WTC11 (cell line): ENCODE data around the gene BEST4. TPM values are rescaled to one million over a fixed set of nuclear protein-coding genes. Genes with fewer than 3 reads are reported as not detected.

Experiments
- ATAC-seq: fragments of 200-7000 bp; cut with Tn5 transposase; 2 replicates; pipeline ENCODE4 v1.10.0; 2021; ENCODE audit warnings: mild to moderate bottlenecking, moderate library complexity
- CTCF ChIA-PET: fragments of 300-600 bp; sonication (Branson Sonifier 250); formaldehyde crosslinking; loops from one replicate; lab custom pipeline; 2021; ENCODE audit warnings: antibody characterized with exemption; lab: Charles Lee
- POLR2A ChIA-PET: fragments of 350-600 bp; sonication (Branson Sonifier 250); formaldehyde crosslinking; loops from one replicate; lab custom pipeline; 2021; ENCODE audit warnings: antibody characterized with exemption; lab: Charles Lee
- DNase-seq: peaks from one replicate; pipeline ENCODE4 v3.0.0; 2021; ENCODE audit warnings: low spot score
- H3K27ac Mint-ChIP-seq: 2 replicates; pipeline ENCODE4 v1.8.0; 2021; ENCODE audit warnings: mixed read lengths
- H3K27me3 Mint-ChIP-seq: 2 replicates; pipeline ENCODE4 v1.8.0; 2021; ENCODE audit warnings: low read depth, mild to moderate bottlenecking, moderate library complexity, mixed read lengths
- H3K36me3 Mint-ChIP-seq: 2 replicates; pipeline ENCODE4 v1.8.0; 2021; ENCODE audit warnings: mixed read lengths
- H3K4me1 Mint-ChIP-seq: 2 replicates; pipeline ENCODE4 v1.8.0; 2022; ENCODE audit warnings: mixed read lengths
- H3K4me3 Mint-ChIP-seq: 2 replicates; pipeline ENCODE4 v1.8.0; 2021; ENCODE audit warnings: mild to moderate bottlenecking, moderate library complexity, mixed read lengths
- H3K9me3 Mint-ChIP-seq: 2 replicates; pipeline ENCODE4 v1.8.0; 2021; ENCODE audit warnings: mixed read lengths
- ATF1 ChIP-seq: sonication (generic); formaldehyde crosslinking; IDR thresholded peaks from 2 replicates; pipeline ENCODE4 v1.8.1; 2023; ENCODE audit warnings: mild to moderate bottlenecking, moderate library complexity, missing genetic modification reagents
- CREM ChIP-seq: sonication (generic); formaldehyde crosslinking; IDR thresholded peaks from 2 replicates; pipeline ENCODE4 v1.8.1; 2022; ENCODE audit warnings: mild to moderate bottlenecking, missing genetic modification reagents, moderate library complexity
- ELF4 ChIP-seq: sonication (generic); formaldehyde crosslinking; IDR thresholded peaks from 2 replicates; pipeline ENCODE4 v1.8.1; 2022; ENCODE audit warnings: low read depth, mild to moderate bottlenecking, moderate library complexity, missing genetic modification reagents
- FOXK1 ChIP-seq: sonication (generic); formaldehyde crosslinking; IDR thresholded peaks from 2 replicates; pipeline ENCODE4 v1.8.0; 2022; ENCODE audit warnings: mild to moderate bottlenecking, moderate library complexity, missing genetic modification reagents
- HMGA2 ChIP-seq: fragments of 250-450 bp; sonication (Bioruptor Pico); IDR thresholded peaks from 2 replicates; pipeline ENCODE4 v1.4.0; 2021; ENCODE audit warnings: mild to moderate bottlenecking, moderate library complexity
- JAZF1 ChIP-seq: fragments of 250-450 bp; sonication (Bioruptor Pico); IDR thresholded peaks from 2 replicates; pipeline ENCODE4 v1.9.0; 2021; ENCODE audit warnings: moderate library complexity, mild to moderate bottlenecking, inconsistent platforms
- ZNF121 ChIP-seq: sonication (generic); formaldehyde crosslinking; IDR thresholded peaks from 2 replicates; pipeline ENCODE4 v1.8.0; 2023; ENCODE audit warnings: missing genetic modification reagents
- total RNA-seq: library from RNA; stranded (reverse); gene quantifications from 3 replicates; pipeline ENCODE4 v1.2.3, GENCODE V29; 2021
- TF ChIP-seq, protein P1 (sequence below): sonication (generic); formaldehyde crosslinking; IDR thresholded peaks from 2 replicates; pipeline ENCODE4 v1.8.0; 2023; ENCODE audit warnings: missing genetic modification reagents, mild to moderate bottlenecking, borderline replicate concordance
- TF ChIP-seq, protein P2 (sequence below): fragments of 200-600 bp; IDR thresholded peaks from 2 replicates; pipeline ENCODE4 v1.8.0; 2022; ENCODE audit warnings: antibody characterized with exemption
- TF ChIP-seq, protein P3 (sequence below): sonication (generic); formaldehyde crosslinking; IDR thresholded peaks from 2 replicates; pipeline ENCODE4 v1.8.0; 2022; ENCODE audit warnings: mild to moderate bottlenecking, missing genetic modification reagents
- TF ChIP-seq, protein P4 (sequence below): fragments of 250-450 bp; sonication (Bioruptor Pico); IDR thresholded peaks from 2 replicates; pipeline ENCODE4 v2.1.2; 2022; ENCODE audit warnings: mild to moderate bottlenecking, moderate library complexity
- TF ChIP-seq, protein P5 (sequence below): sonication (generic); formaldehyde crosslinking; IDR thresholded peaks from 2 replicates; pipeline ENCODE4 v1.8.1; 2022; ENCODE audit warnings: mild to moderate bottlenecking, moderate library complexity, missing genetic modification reagents
- TF ChIP-seq, protein P6 (sequence below): sonication (generic); formaldehyde crosslinking; IDR thresholded peaks from 2 replicates; pipeline ENCODE4 v1.8.0; 2022; ENCODE audit warnings: mild to moderate bottlenecking, missing genetic modification reagents
- TF ChIP-seq, protein P7 (sequence below): sonication (generic); formaldehyde crosslinking; IDR thresholded peaks from 2 replicates; pipeline ENCODE4 v1.8.1; 2023; ENCODE audit warnings: mild to moderate bottlenecking, missing genetic modification reagents, borderline replicate concordance
- TF ChIP-seq, protein P8 (sequence below): sonication (generic); formaldehyde crosslinking; IDR thresholded peaks from 2 replicates; pipeline ENCODE4 v1.8.0; 2022; ENCODE audit warnings: mild to moderate bottlenecking, missing genetic modification reagents

BEST4 gene
- total RNA-seq, 1 experiment from 2014 or later, result 1.6 TPM

DNA sequence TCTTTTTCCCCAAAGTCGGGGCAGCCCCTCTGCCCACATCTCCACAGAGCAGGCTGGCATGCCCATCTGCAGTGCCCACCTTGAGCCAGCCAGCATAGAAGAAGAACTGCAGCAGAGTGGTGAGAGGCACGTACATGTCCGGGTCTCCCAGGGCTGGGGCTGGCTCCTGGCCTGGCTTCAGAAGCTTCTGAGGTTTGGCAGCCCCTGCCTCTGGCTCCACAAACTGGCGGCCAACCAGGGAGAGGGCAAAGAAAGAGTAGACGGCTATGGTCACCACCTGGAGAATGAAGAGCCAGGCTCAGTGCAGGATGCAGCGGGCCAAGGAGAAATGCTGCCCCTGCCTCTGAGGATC is 3.0 kb downstream of the BEST4 start:
- ChIA-PET POLR2A (interaction anchor here (0.7 to 2.7 kb wide), 6 partner anchors 9 to 63 kb away, joined by 3 to 19 read pairs (median 6); partner anchors contain the start of genes PLK3 and RPS8), CTCF (interaction anchor here (0.6 to 3.3 kb wide), 18 partner anchors 8 to 234 kb away, joined by 3 to 21 read pairs (median 4); partner anchors contain the start of genes BTBD19, HECTD3, PLK3 and RNU5D-1)
- no peak for ATAC-seq

DNA sequence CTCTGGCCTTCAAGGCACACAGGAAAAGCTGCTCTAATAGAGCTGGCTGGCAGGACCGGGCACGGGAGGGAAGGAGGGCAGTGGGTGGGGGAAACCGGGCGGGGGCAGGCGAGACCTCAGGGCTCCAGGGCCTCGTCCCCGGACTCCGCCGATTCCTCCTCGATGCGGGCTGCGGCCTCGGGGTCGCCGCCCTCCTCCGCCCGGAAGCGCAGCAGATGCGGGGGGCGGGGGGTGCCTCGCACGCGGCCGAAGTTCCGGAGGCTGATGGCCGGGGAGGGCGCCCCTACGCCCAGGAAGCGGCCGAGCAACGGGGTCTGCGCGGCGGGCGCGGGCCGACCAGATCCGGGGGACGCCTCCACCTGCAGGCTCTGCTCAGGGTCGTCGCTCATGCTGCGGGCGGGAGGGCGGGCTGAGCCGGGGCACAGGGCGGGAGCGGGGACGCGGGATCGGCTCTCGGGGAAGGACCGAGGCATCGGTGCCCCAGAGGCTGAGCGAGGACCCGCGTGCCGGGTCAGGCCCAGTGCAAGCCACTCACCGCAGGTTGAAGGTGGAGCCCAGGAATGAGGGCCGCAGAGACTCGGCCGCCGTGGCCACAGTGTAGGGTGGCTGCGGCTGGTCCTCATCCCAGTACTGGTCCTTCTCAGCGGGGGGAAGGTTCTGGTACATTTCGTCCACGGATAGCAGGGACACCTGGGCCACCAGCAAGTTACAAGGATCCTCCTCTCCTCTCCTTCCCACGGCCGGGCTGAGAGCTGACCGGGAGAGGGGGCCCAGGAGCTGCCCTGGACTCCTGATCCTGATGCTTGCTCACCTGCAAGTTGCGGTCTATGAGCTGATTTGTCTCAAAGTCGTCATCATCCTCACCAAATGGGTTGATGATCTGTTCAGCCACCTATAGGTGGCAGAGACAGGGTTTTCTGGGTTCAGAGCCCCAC is 3.6 kb downstream of the BEST4 start:
- H3K36me3 Mint-ChIP-seq, result peaks cover 12% of the 10 kb centered on the region
- ATAC-seq (peak; percentile 19), DNase-seq (peak; percentile 64)
- CTCF ChIA-PET, result interaction anchor here (0.6 to 3.3 kb wide), 21 partner anchors 9 to 228 kb away, joined by 3 to 21 read pairs (median 3); partner anchors contain the start of genes BTBD19, DYNLT4, HECTD3 and PLK3
- H3K27me3 Mint-ChIP-seq, result peaks cover 12% of the 10 kb centered on the region
- H3K4me1 Mint-ChIP-seq, result peaks cover 28% of the 10 kb centered on the region
- no peaks in the 10 kb centered on the region for H3K9me3 Mint-ChIP-seq
- H3K27ac Mint-ChIP-seq, result no peak overlapping the region
- POLR2A ChIA-PET, result interaction anchor here (0.6 to 2.7 kb wide), 10 partner anchors 9 to 845 kb away, joined by 3 to 19 read pairs (median 4); partner anchors contain the start of genes EIF2B3, PLK3 and RPS8
- H3K4me3 Mint-ChIP-seq, result peak overlapping the region; percentile 62
- TF ChIP-seq, protein P1, sequence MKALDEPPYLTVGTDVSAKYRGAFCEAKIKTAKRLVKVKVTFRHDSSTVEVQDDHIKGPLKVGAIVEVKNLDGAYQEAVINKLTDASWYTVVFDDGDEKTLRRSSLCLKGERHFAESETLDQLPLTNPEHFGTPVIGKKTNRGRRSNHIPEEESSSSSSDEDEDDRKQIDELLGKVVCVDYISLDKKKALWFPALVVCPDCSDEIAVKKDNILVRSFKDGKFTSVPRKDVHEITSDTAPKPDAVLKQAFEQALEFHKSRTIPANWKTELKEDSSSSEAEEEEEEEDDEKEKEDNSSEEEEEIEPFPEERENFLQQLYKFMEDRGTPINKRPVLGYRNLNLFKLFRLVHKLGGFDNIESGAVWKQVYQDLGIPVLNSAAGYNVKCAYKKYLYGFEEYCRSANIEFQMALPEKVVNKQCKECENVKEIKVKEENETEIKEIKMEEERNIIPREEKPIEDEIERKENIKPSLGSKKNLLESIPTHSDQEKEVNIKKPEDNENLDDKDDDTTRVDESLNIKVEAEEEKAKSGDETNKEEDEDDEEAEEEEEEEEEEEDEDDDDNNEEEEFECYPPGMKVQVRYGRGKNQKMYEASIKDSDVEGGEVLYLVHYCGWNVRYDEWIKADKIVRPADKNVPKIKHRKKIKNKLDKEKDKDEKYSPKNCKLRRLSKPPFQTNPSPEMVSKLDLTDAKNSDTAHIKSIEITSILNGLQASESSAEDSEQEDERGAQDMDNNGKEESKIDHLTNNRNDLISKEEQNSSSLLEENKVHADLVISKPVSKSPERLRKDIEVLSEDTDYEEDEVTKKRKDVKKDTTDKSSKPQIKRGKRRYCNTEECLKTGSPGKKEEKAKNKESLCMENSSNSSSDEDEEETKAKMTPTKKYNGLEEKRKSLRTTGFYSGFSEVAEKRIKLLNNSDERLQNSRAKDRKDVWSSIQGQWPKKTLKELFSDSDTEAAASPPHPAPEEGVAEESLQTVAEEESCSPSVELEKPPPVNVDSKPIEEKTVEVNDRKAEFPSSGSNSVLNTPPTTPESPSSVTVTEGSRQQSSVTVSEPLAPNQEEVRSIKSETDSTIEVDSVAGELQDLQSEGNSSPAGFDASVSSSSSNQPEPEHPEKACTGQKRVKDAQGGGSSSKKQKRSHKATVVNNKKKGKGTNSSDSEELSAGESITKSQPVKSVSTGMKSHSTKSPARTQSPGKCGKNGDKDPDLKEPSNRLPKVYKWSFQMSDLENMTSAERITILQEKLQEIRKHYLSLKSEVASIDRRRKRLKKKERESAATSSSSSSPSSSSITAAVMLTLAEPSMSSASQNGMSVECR, result 0 out of 2 replicates have a peak, but pooled peaks have one; percentile 29
- TF ChIP-seq FOXK1, result 0 out of 2 replicates have a peak, but pooled peaks have one; percentile 51
- no peak for TF ChIP-seq ATF1 (CRISPR knock-in tag)
- TF ChIP-seq, protein P2, sequence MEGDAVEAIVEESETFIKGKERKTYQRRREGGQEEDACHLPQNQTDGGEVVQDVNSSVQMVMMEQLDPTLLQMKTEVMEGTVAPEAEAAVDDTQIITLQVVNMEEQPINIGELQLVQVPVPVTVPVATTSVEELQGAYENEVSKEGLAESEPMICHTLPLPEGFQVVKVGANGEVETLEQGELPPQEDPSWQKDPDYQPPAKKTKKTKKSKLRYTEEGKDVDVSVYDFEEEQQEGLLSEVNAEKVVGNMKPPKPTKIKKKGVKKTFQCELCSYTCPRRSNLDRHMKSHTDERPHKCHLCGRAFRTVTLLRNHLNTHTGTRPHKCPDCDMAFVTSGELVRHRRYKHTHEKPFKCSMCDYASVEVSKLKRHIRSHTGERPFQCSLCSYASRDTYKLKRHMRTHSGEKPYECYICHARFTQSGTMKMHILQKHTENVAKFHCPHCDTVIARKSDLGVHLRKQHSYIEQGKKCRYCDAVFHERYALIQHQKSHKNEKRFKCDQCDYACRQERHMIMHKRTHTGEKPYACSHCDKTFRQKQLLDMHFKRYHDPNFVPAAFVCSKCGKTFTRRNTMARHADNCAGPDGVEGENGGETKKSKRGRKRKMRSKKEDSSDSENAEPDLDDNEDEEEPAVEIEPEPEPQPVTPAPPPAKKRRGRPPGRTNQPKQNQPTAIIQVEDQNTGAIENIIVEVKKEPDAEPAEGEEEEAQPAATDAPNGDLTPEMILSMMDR, result 0 out of 2 replicates have a peak, but pooled peaks have one; percentile 16
- TF ChIP-seq, protein P3, sequence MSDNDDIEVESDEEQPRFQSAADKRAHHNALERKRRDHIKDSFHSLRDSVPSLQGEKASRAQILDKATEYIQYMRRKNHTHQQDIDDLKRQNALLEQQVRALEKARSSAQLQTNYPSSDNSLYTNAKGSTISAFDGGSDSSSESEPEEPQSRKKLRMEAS (CRISPR knock-in tag), result peak; percentile 95
- TF ChIP-seq, protein P4, sequence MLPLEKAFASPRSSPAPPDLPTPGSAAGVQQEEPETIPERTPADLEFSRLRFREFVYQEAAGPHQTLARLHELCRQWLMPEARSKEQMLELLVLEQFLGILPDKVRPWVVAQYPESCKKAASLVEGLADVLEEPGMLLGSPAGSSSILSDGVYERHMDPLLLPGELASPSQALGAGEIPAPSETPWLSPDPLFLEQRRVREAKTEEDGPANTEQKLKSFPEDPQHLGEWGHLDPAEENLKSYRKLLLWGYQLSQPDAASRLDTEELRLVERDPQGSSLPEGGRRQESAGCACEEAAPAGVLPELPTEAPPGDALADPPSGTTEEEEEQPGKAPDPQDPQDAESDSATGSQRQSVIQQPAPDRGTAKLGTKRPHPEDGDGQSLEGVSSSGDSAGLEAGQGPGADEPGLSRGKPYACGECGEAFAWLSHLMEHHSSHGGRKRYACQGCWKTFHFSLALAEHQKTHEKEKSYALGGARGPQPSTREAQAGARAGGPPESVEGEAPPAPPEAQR (CRISPR knock-in tag), result no peak
- TF ChIP-seq, protein P5, sequence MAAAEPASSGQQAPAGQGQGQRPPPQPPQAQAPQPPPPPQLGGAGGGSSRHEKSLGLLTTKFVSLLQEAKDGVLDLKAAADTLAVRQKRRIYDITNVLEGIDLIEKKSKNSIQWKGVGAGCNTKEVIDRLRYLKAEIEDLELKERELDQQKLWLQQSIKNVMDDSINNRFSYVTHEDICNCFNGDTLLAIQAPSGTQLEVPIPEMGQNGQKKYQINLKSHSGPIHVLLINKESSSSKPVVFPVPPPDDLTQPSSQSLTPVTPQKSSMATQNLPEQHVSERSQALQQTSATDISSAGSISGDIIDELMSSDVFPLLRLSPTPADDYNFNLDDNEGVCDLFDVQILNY, result 0 out of 2 replicates have a peak, but pooled peaks have one; percentile 14

More for the DNA sequence above, 3.0 kb downstream of the BEST4 start:
- peaks cover 32% of the 10 kb centered on the region for H3K4me1 Mint-ChIP-seq
- no peaks in the 10 kb centered on the region for H3K9me3 Mint-ChIP-seq
- DNase-seq, result no peak
- TF ChIP-seq CREM (CRISPR knock-in tag) (no peak), ELF4 (CRISPR knock-in tag) (no peak), ZNF121 (no peak), JAZF1 (CRISPR knock-in tag) (no peak), FOXK1 (no peak), HMGA2 (CRISPR knock-in tag) (no peak)
- TF ChIP-seq, protein P6, sequence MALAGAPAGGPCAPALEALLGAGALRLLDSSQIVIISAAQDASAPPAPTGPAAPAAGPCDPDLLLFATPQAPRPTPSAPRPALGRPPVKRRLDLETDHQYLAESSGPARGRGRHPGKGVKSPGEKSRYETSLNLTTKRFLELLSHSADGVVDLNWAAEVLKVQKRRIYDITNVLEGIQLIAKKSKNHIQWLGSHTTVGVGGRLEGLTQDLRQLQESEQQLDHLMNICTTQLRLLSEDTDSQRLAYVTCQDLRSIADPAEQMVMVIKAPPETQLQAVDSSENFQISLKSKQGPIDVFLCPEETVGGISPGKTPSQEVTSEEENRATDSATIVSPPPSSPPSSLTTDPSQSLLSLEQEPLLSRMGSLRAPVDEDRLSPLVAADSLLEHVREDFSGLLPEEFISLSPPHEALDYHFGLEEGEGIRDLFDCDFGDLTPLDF (CRISPR knock-in tag), result no peak
- TF ChIP-seq, protein P7, sequence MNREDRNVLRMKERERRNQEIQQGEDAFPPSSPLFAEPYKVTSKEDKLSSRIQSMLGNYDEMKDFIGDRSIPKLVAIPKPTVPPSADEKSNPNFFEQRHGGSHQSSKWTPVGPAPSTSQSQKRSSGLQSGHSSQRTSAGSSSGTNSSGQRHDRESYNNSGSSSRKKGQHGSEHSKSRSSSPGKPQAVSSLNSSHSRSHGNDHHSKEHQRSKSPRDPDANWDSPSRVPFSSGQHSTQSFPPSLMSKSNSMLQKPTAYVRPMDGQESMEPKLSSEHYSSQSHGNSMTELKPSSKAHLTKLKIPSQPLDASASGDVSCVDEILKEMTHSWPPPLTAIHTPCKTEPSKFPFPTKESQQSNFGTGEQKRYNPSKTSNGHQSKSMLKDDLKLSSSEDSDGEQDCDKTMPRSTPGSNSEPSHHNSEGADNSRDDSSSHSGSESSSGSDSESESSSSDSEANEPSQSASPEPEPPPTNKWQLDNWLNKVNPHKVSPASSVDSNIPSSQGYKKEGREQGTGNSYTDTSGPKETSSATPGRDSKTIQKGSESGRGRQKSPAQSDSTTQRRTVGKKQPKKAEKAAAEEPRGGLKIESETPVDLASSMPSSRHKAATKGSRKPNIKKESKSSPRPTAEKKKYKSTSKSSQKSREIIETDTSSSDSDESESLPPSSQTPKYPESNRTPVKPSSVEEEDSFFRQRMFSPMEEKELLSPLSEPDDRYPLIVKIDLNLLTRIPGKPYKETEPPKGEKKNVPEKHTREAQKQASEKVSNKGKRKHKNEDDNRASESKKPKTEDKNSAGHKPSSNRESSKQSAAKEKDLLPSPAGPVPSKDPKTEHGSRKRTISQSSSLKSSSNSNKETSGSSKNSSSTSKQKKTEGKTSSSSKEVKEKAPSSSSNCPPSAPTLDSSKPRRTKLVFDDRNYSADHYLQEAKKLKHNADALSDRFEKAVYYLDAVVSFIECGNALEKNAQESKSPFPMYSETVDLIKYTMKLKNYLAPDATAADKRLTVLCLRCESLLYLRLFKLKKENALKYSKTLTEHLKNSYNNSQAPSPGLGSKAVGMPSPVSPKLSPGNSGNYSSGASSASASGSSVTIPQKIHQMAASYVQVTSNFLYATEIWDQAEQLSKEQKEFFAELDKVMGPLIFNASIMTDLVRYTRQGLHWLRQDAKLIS (CRISPR knock-in tag), result no peak
- TF ChIP-seq, protein P8, sequence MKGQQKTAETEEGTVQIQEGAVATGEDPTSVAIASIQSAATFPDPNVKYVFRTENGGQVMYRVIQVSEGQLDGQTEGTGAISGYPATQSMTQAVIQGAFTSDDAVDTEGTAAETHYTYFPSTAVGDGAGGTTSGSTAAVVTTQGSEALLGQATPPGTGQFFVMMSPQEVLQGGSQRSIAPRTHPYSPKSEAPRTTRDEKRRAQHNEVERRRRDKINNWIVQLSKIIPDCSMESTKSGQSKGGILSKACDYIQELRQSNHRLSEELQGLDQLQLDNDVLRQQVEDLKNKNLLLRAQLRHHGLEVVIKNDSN, result no peak
- peaks cover 12% of the 10 kb centered on the region for H3K27me3 Mint-ChIP-seq
- peaks cover 5% of the 10 kb centered on the region for H3K36me3 Mint-ChIP-seq
- no peak overlapping the region for H3K27ac Mint-ChIP-seq
- H3K4me3 Mint-ChIP-seq, result peak overlapping the region; percentile 59
